Activated naive CD4-positive, alpha-beta T cell (primary cell): ENCODE data around the gene CHST3.
"Not testable (repeated sequence)": the region's sequence is repeated elsewhere in the genome, so short reads cannot be mapped to it uniquely, and the experiment has no call there.

Experiments used
- DNase-seq, 4 experiments: peaks; one replicate each; lab custom pipeline; 2025; lab: John Stamatoyannopoulos, UW

Gene CHST3

DNA sequence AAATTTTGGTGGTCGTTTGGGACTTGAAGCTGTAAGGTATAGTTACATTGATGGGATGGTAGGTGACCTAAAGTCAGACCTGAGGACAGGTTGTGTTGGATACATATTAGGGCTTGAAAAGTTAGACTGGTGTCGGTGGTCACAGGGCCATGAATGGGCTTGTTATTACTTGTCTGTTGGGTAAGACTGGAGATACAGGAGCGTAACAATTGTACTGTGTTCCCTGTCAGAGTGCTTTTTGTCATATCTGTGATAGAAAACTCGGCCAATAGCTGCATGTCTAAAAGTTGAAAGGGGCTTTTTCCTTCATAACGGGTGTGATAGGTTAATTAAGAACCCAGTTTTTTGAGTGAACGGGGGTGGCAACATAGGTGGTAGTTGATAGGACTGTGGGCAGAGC is 13.5 kb upstream of the CHST3 start:
- no peak for DNase-seq

DNA sequence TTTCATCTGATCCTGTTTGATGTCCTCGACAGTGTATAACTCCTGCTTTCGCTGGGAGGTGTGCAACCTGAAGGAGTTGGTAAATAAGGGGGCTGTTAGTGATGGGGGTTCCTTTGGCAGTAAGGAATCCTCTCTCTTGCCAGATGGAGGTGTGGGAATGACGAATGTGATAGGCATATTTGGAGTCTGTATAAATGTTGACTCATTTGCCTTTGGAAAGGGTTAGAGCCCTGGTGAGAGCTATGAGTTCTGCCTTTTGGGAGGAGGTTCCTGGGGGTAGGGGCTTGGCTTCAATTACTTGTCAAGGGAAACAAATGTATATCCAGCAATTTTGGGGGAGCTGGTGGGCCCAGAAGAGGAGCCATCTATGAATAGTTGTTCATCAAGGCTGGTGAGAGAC is 11.4 kb upstream of the CHST3 start:
- no peak for DNase-seq

DNA sequence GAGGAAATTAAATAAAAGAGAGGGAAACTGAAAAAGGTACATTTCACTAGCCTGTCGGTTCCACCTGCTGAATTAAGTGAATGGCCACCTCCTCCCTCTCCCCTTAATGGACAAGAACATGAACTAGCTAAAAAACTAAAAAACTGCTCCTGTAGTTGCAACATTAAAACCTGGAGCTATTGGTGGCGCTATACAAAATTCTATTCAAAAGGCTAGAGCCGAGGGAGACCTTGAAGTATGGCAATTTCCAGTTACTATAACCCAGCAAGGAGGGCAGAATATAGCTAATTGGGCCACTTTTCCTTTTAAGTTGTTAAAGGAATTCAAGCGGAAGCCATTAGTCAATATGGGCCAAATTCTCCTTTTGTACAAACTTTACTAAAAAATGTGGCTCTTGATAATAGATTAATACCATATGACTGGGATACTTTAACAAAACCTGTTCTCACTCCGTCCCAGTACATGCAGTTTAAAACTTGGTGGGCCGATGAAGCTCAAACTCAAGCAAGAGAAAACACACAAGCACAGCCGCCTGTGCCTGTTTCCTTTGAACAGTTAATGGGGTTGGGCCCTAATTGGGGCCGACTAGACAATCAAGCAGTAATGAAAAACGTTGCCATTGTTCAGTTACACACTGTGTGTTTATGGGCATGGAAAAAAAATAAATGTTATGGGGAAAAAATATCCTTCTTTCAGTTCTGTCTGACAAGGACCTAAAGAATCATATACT is 6.5 kb upstream of the CHST3 start:
- no peak for DNase-seq

DNA sequence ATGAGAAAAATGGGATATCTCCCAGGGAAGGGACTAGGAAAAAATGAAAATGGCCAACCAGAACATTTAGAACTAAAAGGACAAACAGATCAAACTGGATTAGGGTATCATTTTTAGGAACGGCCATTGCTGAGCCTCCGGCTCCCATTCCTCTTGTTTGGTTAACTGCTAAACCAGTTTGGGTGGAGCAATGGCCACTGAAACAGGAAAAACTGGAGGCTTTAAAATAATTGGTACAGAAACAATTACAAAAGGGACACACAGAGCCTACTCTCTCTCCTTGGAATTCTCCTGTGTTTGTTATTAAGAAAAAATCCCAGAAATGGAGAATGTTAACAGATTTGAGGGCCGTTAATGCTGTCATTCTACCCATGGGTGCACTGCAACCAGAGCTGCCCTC is 4.7 kb upstream of the CHST3 start:
- DNase-seq = no peak

DNA sequence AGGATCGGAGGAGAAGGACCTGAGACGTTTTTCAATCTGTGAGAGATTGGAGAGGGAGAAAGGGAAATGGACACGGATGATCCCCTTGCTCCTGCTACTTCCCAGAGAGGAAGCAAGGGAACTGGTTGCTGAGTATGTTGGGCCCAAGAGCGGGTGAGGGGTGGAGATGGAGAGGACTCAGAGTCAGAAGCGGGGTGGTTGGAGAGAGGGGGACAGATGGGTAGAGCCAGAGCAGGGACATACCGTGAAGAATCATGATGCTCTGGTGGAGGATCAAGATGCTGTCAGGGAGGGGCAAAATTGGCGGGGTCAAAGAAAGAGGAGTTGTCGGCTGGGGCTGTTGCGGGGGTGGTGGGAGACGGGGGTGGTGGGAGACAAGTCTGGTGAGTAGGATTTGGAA is 2.4 kb upstream of the CHST3 start:
- no peak for DNase-seq

DNA sequence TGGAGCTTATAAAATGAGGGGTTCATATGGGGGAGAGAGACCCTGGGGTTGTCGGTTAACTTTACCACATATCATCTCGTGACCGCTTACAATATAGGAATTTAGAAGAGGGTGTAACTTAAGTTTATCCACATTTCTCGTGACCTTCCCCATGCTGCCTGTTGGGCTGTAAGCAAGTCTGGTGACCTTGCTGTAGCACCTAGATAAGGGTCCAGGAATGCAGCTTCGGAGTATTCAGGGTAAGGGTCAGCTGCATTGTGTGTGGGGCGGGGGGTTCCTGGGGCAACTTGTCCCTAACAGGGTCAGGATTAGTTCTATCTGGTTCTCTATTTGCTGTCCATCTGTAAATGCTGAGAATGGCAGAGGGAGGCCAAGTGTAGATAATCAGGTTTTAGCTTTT is 1.3 kb upstream of the CHST3 start:
- DNase-seq = no peak

DNA sequence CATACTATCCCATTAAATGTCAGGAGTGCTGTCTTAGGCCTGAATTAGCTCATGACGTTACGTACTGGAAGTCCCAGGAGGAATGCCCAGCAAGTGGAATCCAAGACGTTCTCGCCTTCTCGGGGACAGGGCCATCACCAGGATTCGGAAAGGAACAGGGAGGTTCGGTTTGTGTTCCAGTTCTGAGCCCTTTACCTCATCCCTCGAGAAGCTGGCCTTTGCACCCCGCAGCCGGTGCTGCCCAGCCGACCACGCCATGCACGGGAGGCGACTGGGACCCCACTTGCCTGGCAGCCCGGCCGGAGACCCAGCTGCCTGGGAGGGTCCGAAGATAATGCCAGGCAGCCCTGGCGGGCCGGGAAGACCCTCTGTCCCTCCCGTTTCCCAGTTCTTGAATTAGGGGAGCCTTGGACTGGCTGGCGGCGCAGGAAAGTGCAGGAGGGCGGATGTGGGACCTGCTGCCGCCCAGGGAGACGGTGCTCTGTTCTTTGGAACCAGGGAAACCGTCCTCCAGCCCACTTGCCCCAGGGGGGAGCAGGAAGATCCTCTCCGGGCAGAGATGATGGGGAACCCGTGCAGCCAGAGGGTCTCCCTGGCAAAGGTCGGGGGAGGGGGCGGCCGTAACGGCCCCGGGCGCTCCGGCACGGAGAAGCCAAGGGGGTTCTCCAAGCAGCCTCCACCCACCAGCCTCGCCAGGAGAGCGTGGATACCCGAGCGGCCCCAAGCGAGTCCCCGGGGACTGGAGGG is 671 bp upstream of the CHST3 start:
- no peak for DNase-seq

DNA sequence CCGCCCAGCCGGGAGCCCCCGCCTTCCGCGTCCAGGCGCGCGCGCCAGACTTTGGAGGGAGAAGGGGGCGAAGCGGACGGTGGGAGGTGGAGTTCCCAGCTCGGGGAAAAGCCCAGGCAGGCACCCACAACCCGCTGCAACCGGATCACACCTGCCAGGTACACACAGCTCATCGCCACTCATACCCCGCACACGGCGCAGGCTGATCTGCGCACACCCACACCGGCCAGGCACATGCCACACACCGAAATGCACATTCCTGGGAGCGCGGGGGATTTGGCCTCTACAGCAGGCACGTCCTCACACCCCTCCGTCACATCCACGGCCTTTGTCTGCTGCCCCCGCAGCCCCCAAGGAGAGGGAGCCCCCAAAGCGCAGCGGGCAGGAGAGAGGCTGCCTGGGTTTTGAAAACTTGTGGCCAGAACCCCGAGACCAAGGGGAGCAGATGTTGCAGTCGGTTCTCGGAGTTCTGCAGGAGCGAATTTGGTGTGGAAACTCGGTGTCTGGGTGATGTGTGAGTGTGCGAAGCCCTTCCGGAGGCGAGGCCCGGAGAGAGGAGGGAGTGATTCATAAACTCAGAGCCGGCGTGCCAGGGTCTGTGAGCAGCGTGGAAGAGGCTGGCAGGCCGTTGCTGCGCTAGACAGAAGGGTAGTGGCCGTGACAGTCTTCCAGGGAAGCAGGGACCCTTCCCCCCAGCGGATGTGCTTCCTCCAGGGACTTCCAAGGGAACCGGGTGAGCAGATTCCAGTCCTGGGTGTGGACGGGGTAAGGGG is 734 bp downstream of the CHST3 start:
- DNase-seq = peak in 1 of 4 experiments; percentile 15

DNA sequence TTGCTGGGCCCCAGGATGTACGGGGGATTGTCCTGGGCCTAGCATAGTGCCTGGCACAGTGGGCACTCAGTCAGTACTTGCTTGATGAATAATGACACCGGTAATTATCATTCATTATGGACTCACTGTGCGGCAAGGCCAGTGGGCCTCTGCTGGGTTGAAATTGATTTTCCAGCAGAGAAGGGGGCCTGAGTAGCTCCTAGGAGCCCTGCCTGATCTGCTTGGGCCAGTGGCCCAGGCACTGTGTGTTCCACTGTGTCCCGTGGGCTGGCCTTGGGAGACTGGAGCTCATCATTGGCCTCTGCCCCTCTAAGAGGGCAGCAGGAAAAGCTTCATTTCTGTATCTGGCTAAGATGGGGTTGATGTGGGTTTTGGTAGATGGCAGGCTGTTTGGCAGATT is 1.4 kb downstream of the CHST3 start:
- no peak for DNase-seq

DNA sequence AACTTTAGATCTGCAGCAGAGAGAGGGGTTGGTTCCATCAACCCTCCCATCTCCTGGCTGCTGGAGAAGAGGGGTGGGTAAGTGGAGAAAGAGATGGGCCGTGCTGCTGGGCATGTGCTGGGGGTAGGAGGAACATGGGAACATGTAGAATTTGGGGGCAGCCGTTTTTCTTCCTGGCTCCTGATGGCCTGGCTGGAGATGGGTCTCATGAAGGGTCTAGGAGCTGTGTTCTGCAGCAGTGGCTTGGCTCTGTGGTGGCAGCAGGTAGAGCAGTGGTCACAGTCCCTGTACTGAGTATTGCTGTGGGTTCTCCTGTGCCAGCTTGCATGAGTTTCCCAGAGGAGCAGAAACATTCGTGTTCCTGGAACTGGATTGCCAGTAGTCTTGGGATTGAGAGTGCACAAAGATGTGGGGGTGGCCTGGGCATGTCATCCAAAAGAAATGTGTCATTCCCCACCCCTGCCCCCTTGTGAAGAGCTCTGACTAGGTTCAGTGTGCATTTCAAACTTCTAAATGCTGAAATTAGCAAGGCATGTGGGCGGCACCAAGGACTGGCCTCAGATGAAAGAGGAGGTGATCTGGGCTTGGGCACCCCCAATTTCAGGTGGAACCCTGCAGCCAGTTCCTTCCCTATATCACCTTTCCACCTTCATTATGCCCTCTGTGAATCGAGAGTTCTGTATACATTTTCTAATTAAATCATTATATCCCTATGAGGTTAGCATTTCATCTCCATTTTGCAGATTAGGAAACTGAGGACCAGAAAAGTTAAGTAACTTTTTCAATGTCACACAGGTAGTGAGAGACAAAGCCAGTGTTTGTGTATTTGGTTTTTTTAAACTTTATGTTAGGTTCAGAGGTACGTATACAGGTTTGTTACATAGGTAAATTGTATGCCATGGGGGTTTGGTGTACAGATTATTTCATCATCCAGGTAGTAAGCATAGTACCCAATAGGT is 2.1 kb downstream of the CHST3 start:
- DNase-seq = no peak

DNA sequence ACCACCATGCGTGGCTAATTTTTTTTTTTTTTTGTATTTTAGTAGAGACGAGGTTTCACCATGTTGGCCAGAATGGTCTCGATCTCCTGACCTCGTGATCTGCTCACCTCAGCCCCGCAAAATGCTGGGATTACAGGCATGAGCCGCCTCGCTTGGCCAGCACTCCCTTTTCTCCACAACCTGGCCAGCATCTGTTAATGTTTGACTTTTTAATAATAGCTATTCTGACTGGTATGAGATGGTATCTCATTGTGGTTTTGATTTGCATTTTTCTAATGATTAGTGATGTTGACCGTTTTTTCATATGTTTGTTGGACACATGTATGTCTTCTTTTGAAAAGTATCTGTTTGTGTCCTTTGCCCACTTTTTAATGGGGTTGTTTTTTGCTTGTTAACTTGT is 3.8 kb downstream of the CHST3 start:
- DNase-seq = not testable (repeated sequence)

DNA sequence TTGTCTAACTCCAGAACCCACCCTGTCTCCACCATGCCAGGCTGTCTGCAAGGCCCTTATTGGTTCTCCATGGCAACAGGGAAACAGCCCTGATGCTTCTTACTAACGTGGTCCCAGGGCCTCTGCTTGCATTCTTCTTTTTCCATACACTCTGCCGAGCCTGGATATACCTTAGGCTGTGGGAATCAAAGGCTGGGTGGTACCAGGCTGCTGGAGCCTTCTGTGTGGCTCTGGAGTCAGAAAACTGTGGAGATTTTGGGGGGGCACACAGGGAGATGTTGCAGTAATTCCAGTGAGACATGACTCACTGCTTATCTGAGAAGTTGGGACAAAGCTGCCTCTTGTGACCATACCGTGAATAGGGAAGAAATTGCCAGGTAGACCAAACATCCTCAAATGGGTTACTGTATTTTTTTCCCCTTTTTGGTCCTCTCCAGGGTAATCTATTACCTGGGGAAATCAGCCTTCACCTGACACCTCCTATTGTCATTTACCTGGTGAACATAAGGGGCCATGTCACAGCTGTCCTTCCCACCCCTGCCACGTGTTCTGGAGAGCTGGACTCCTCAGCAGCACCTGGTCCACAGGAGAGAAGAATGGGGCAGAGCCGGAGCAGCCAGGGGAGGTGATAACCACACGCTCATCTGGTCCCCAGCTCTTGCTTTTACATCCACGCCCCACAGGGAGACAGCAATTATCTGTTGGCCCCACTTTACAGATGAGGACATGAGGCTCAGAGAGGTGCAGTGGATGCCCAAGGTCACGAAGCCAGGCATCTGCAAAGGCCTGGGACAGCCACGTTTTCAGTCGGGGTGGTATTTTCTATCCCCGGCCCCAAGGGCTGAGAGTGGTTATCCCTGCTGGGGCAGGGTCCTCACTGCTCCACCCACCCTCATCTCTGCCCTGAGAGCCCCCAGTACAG is 4.6 kb downstream of the CHST3 start:
- no peak for DNase-seq

DNA sequence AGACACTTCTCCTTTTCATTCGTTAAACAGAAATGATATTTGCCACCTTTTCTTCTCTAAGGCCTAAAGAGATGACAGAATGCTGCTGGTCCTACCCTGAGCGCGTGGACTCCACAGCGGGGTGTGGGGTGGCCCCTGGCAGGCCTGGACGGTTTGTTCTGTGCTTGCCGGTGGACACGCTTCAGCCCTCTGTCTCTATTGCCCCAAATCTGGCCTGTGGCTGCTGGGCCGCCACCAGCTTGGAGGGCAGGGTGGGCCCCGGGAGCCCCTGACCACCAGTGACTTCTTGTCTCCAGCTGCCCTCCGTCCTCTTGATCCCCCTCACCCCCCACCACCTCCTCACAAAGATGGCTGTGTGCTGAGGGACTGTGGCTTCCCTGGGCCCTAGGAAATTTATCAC is 5.7 kb downstream of the CHST3 start:
- no peak for DNase-seq

DNA sequence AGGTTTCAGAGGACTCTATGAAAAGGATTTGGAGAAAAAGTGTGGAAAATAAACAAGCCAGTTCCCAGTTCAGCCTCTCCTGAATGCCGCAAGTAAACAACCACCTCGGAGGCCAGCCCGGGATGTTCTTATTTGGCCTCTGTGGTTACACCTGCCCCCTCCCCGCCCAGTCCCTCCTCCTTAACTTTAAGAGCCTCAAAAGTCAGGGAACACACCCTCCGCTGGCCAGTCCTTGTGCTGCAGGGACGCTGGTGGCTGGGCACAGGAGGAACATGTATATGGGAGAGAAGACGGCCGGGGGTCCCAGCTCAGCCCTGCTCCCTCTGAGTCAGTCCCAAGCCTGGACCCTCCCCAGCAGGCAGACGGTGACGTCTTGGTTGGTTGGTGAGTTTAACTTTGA is 6.1 kb downstream of the CHST3 start:
- DNase-seq = no peak

DNA sequence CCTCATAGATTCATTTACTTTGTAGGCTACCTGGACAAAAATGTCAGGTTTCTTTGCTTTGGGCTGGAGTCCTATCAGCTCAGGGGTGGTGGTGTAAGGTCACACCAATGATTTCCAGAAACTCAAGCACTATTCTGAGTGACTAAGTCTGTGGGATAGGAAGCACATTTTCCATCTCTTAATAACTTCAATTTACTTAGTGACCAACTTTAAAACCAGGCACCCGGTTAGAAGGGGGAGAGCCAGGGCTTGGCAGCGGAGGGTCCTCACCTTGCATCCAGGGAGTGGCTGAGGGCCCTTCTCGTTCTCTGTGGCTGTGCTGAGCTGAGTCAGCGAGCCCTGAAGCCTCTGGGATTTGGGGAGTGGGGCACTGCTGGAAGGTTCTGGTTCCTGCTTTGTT is 6.7 kb downstream of the CHST3 start:
- DNase-seq = no peak

DNA sequence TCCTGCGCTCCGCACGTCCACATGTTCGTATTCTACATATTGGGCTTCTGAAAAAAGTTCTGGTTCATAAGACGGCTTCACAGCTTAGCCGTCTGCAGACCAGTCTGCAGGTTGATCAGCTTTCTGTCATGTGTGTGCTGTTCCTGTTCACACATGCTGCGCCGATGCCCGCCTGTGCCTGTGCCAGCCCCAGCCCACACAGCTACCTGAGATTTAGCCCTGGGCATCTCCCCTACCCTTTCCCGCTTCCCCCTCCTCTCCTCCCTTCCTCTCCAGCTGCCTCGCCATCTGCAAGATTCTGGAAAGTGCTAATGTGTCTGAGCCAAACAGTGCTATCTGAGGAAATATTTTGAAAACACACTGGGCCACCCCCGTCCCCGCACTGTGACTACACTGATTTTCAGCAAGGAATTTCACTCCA is 7.1 kb downstream of the CHST3 start:
- no peak for DNase-seq

DNA sequence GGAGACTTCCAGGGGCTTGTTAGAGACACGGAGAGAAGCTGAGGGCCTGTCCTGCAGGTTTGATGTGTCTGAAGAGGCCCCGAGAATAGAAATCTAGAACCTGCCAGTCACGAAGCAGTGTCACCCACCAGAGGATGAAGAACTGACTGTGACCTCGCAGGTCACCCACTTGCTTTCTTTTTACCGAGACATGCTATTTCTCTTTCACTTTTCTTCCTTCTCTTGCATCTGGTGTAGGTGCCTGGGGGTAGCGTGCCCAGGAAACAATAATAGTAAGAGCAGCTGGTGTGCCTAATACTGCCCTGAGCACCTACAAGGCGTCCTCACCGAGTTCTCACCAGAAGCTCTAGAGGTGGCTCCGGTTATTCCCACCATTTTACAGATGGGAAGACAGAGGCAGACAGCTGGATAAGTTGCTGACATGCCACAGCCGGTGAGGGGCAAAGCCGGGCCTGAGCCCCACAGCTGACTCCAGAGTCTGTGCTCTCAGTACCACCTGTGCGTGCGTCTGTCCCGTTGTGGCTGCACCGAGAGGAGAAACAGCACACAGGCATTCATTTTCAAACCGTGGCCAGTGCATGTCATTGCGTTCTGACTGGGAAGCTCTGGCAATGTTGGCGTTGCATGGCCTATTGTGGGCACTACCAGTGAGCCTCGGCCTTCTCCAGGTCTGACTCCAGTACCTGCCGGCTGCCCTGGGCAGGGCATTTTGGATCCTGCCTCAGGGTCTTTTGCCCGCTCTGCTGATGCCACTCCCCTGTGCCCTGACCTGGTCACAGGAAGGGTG is 7.8 kb downstream of the CHST3 start:
- no peak for DNase-seq

DNA sequence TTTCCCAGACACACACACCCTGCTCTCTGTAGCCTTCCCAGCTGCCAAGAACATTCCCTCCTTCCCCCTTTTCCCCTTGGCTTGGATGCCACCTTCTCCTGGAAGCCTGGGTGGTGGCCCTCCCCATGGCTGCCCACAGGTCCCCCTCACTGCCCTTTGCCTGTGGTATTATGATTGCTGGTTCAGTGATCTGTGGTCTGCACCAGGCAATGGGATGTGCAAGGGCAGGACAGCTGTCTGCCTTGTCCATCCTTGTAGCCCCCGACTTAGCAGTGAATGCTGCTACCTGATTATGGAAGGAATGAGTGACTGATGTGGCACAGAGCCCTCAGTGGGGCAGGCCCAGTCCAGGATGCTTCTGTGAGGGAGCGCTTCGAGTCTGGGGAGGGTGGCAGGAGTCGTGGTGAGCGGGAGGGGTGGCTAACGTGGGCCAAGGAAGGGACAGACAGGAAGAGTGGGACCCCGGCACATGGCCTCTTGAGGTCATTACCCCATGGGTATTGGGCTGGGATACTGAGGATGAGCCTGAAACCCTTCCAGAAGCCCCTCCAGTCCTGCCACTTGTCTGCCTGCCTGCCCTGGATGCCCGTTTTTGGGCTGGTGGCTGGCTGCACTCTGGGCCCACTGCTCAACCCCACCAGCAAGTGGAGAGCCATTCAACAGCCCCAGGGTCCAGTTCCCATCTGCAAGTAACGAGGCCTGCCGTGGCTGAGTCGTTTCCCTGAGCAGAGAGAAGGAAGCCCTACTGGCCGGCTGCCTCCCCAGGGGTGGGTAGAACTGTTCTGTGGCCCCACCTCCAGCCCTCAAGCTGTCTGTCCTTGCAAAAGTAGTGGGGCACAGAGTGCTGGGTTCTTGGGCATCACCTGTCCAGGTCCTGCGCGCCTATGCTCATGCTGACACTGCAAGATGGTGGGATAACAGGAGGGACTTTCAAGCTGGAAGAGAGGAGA is 8.8 kb downstream of the CHST3 start:
- DNase-seq = no peak
